Common myeloid progenitor, CD34-positive (primary cell): Measurements from ENCODE around the gene CLEC11A.
A peak's percentile ranks its signal among the peaks of the same experiment; 100 is the strongest.

Experiments
- CTCF ChIA-PET: fragments of 350-600 bp; sonication (Branson Sonifier 250); formaldehyde crosslinking; loops from one replicate; lab custom pipeline; 2021; ENCODE audit warnings: antibody characterized with exemption; lab: Charles Lee
- POLR2A ChIA-PET: fragments of 350-600 bp; sonication (Branson Sonifier 250); formaldehyde crosslinking; loops from one replicate; lab custom pipeline; 2021; ENCODE audit warnings: antibody characterized with exemption; lab: Charles Lee
- DNase-seq, 3 donors: peaks; one replicate each; pipeline versions ENCODE4 v3.0.0 to v3.0.0-alpha.2; 2013
- H3K27ac ChIP-seq, 2 experiments: 1 replicate in 1 of 2; 2 replicates in 1 of 2; pipeline ENCODE4 v1.7.0; 2013; ENCODE audit warnings: inconsistent platforms in 2 of 2, low read length in 2 of 2, mild to moderate bottlenecking in 2 of 2, low read depth in 1 of 2, moderate library complexity in 1 of 2; ENCODE audit not compliant: severe bottlenecking in 2 of 2, insufficient read depth in 1 of 2, poor library complexity in 1 of 2
- H3K27me3 ChIP-seq, 5 experiments: replicated peaks in 2 of 5; 1 replicate in 3 of 5; 2 replicates in 2 of 5; pipeline versions ENCODE4 v1.6.1 to v1.7.0; 2013; ENCODE audit warnings: low read length in 4 of 5, mild to moderate bottlenecking in 2 of 5, moderate library complexity in 2 of 5, inconsistent platforms in 1 of 5; ENCODE audit not compliant: insufficient read depth in 5 of 5, control insufficient read depth in 4 of 5
- H3K36me3 ChIP-seq, 4 experiments: 1 replicate in 2 of 4; 2 replicates in 2 of 4; pipeline versions ENCODE4 v1.6.1 to v1.7.0; 2013; ENCODE audit warnings: low read length in 3 of 4, control low read depth in 1 of 4, mild to moderate bottlenecking in 1 of 4; ENCODE audit not compliant: control insufficient read depth in 4 of 4, insufficient read depth in 4 of 4
- H3K4me1 ChIP-seq, 4 experiments: 1 replicate in 3 of 4; 2 replicates in 1 of 4; pipeline versions ENCODE4 v1.6.1 to v1.7.1; 2013; ENCODE audit warnings: low read length in 3 of 4, mild to moderate bottlenecking in 3 of 4, control low read depth in 1 of 4, inconsistent platforms in 1 of 4, moderate library complexity in 1 of 4; ENCODE audit not compliant: control insufficient read depth in 4 of 4, insufficient read depth in 4 of 4; ENCODE audit errors: control extremely low read depth in 1 of 4
- H3K4me3 ChIP-seq, 7 experiments: 1 replicate in 4 of 7; 2 replicates in 3 of 7; pipeline versions ENCODE4 v1.5.1 to v1.7.0; 2013; ENCODE audit warnings: mild to moderate bottlenecking in 7 of 7, low read length in 6 of 7, moderate library complexity in 6 of 7, inconsistent platforms in 2 of 7, low read depth in 2 of 7, control low read depth in 1 of 7; ENCODE audit not compliant: insufficient read depth in 4 of 7, control insufficient read depth in 1 of 7; ENCODE audit errors: extremely low read depth in 1 of 7
- H3K9me3 ChIP-seq, 5 experiments: 1 replicate in 4 of 5; 2 replicates in 1 of 5; pipeline versions ENCODE4 v1.6.1 to v1.7.1; 2013; ENCODE audit warnings: low read length in 4 of 5, mild to moderate bottlenecking in 2 of 5, inconsistent platforms in 1 of 5, low read depth in 1 of 5, moderate library complexity in 1 of 5; ENCODE audit not compliant: control insufficient read depth in 4 of 5, insufficient read depth in 2 of 5; ENCODE audit errors: control extremely low read depth in 1 of 5
- WGBS: methylation state at CpG from one replicate; pipeline ENCODE4 v1.1.5; 2013; ENCODE audit not compliant: insufficient coverage; 5-methylcytosine and 5-hydroxymethylcytosine counted together

The CLEC11A gene

GRCh38 chr19:50697414-50698124 is 25.6 kb upstream of the CLEC11A start:
- ChIA-PET CTCF (interaction anchor here (1.6 to 1.7 kb wide), 2 partner anchors 27 to 225 kb away, joined by 4 read pairs; no protein-coding TSS in a partner anchor), POLR2A (no interaction called here)
- Histone ChIP-seq H3K27me3 (peaks cover 0 to 90% (median 28%) of the 10 kb centered on the region in 5 experiments), H3K9me3 (no peaks in the 10 kb centered on the region), H3K4me3 (no peak overlapping the region), H3K4me1 (peaks cover 0 to 5% (median 2%) of the 10 kb centered on the region in 4 experiments), H3K36me3 (no peaks in the 10 kb centered on the region), H3K27ac (no peak overlapping the region)
- 65% methylated on average over 10 of the region's 13 CpGs for WGBS
- DNase-seq = no peak

- no peak for DNase-seq
- no peaks in the 10 kb centered on the region for H3K36me3 ChIP-seq
- CTCF ChIA-PET = interaction anchor here (0.6 to 1.2 kb wide), 2 partner anchors 23 to 80 kb away, joined by 3 to 4 read pairs; no protein-coding TSS in a partner anchor
- no peaks in the 10 kb centered on the region for H3K9me3 ChIP-seq
- 94% methylated on average over 11 of the region's 13 CpGs for WGBS
- H3K27me3 ChIP-seq = peaks cover 0 to 83% (median 26%) of the 10 kb centered on the region in 5 experiments
- no peak overlapping the region for H3K27ac ChIP-seq
- peaks cover 0 to 16% (median 7%) of the 10 kb centered on the region in 4 experiments for H3K4me1 ChIP-seq
- H3K4me3 ChIP-seq = no peak overlapping the region
- POLR2A ChIA-PET = no interaction called here
Observed at GRCh38 chr19:50701367-50701985, 21.7 kb upstream of the CLEC11A start.

GRCh38 chr19:50702158-50702870 is 20.9 kb upstream of the CLEC11A start:
- ChIA-PET CTCF (interaction anchor here (1.2 to 2.2 kb wide), 4 partner anchors 19 to 80 kb away, joined by 5 to 11 read pairs (median 6); no protein-coding TSS in a partner anchor), POLR2A (interaction anchor here (1.1 kb wide), 1 partner anchor 44 kb away, joined by 3 read pairs; no protein-coding TSS in a partner anchor)
- Histone ChIP-seq H3K9me3 (no peaks in the 10 kb centered on the region), H3K36me3 (no peaks in the 10 kb centered on the region), H3K27ac (no peak overlapping the region), H3K4me3 (peak overlapping the region in 1 of 7 experiments; percentile 36), H3K27me3 (peaks cover 0 to 75% (median 23%) of the 10 kb centered on the region in 5 experiments), H3K4me1 (peaks cover 0 to 16% (median 7%) of the 10 kb centered on the region in 4 experiments)
- 64% methylated on average over 11 of the region's 23 CpGs for WGBS
- DNase-seq = no peak

GRCh38 chr19:50702871-50703829 is 20.0 kb upstream of the CLEC11A start:
- no peaks in the 10 kb centered on the region for H3K9me3 ChIP-seq
- H3K36me3 ChIP-seq = no peaks in the 10 kb centered on the region
- CTCF ChIA-PET = interaction anchor here (1.1 to 2.2 kb wide), 6 partner anchors 13 to 79 kb away, joined by 3 to 11 read pairs (median 5); no protein-coding TSS in a partner anchor
- H3K27me3 ChIP-seq = peaks cover 0 to 66% (median 20%) of the 10 kb centered on the region in 5 experiments
- POLR2A ChIA-PET = interaction anchor here (1.1 kb wide), 1 partner anchor 45 kb away, joined by 3 read pairs; no protein-coding TSS in a partner anchor
- DNase-seq = no peak
- H3K4me3 ChIP-seq = peak overlapping the region in 1 of 7 experiments; percentile 36
- peaks cover 0 to 16% (median 7%) of the 10 kb centered on the region in 4 experiments for H3K4me1 ChIP-seq
- 46% methylated on average over 38 of the region's 47 CpGs for WGBS
- H3K27ac ChIP-seq = no peak overlapping the region

- Histone ChIP-seq H3K36me3 (no peaks in the 10 kb centered on the region), H3K9me3 (no peaks in the 10 kb centered on the region), H3K27ac (no peak overlapping the region), H3K4me1 (peaks cover 0 to 16% (median 7%) of the 10 kb centered on the region in 4 experiments), H3K27me3 (peaks cover 0 to 61% (median 16%) of the 10 kb centered on the region in 5 experiments), H3K4me3 (no peak overlapping the region)
- no peak for DNase-seq
- ChIA-PET POLR2A (no interaction called here), CTCF (interaction anchor here (1.1 to 3.4 kb wide), 7 partner anchors 10 to 77 kb away, joined by 3 to 36 read pairs (median 5); no protein-coding TSS in a partner anchor)
- 42% methylated on average over 15 of the region's 22 CpGs for WGBS
Observed at GRCh38 chr19:50703915-50704796, 19.0 kb upstream of the CLEC11A start.
